Nephron (organoid): Measurements from ENCODE around the gene GALNT1.

Experiments used
- H3K27ac Mint-ChIP-seq, 3 experiments: 2 replicates each; pipeline ENCODE4 v1.8.0; 2020; ENCODE audit warnings: mixed read lengths in 3 of 3, mild to moderate bottlenecking in 2 of 3, moderate library complexity in 1 of 3
- H3K27me3 Mint-ChIP-seq: 2 replicates; pipeline ENCODE4 v1.8.0; 2021; ENCODE audit warnings: low read depth, mild to moderate bottlenecking, moderate library complexity, mixed read lengths
- H3K36me3 Mint-ChIP-seq: 2 replicates; pipeline ENCODE4 v1.8.0; 2020; ENCODE audit warnings: low read depth, mixed read lengths
- H3K4me1 Mint-ChIP-seq: 2 replicates; pipeline ENCODE4 v1.8.0; 2020; ENCODE audit warnings: mixed read lengths
- H3K4me3 Mint-ChIP-seq, 3 experiments: 2 replicates each; pipeline ENCODE4 v1.8.0; 2020; ENCODE audit warnings: mild to moderate bottlenecking in 3 of 3, mixed read lengths in 3 of 3, moderate library complexity in 2 of 3
- H3K9me3 Mint-ChIP-seq: 2 replicates; pipeline ENCODE4 v1.8.0; 2020; ENCODE audit warnings: mixed read lengths
- CTCF ChIP-seq, 3 experiments: fragments of 200-600 bp; sonication (generic); IDR thresholded peaks; one replicate each; pipeline ENCODE4 v1.5.0; 2021; ENCODE audit warnings: antibody characterized with exemption in 3 of 3; ENCODE audit not compliant: unreplicated experiment in 3 of 3

The GALNT1 gene

GRCh38 chr18:35578936-35579335 lies 2.6 kb upstream of the GALNT1 start:
- Mint-ChIP-seq H3K36me3 (peaks cover 5% of the 10 kb centered on the region), H3K4me1 (peaks cover 10% of the 10 kb centered on the region), H3K9me3 (peaks cover 10% of the 10 kb centered on the region), H3K27me3 (peaks cover 7% of the 10 kb centered on the region), H3K27ac (no peak overlapping the region), H3K4me3 (peak overlapping the region in 2 of 3 experiments; percentile 35 to 61)
- TF ChIP-seq CTCF (IDR thresholded peaks at IDR 0.05; ENCODE audit: unreplicated experiment in 3 of 3) = no peak

GRCh38 chr18:35580701-35581539 lies 620 bp upstream of the GALNT1 start:
- Mint-ChIP-seq H3K36me3 (peaks cover 24% of the 10 kb centered on the region), H3K9me3 (peaks cover 22% of the 10 kb centered on the region), H3K4me1 (peaks cover 10% of the 10 kb centered on the region), H3K27ac (peak overlapping the region; percentile 38 to 66 (median 58)), H3K4me3 (peak overlapping the region; percentile 83 to 85 (median 83)), H3K27me3 (peaks cover 7% of the 10 kb centered on the region)
- TF ChIP-seq CTCF (IDR thresholded peaks at IDR 0.05; ENCODE audit: unreplicated experiment in 3 of 3) = no peak

- H3K36me3 Mint-ChIP-seq = peaks cover 33% of the 10 kb centered on the region
- no peak for TF ChIP-seq CTCF (IDR thresholded peaks at IDR 0.05; ENCODE audit: unreplicated experiment in 3 of 3)
- H3K4me3 Mint-ChIP-seq = peak overlapping the region; percentile 83 to 91 (median 90)
These were observed 530 bp downstream of the GALNT1 start for GRCh38 chr18:35581898-35582641.

GRCh38 chr18:35582899-35583558 lies 1.5 kb downstream of the GALNT1 start:
- H3K27ac Mint-ChIP-seq = peak overlapping the region; percentile 71 to 94 (median 81)
- peaks cover 6% of the 10 kb centered on the region for H3K27me3 Mint-ChIP-seq
- peaks cover 43% of the 10 kb centered on the region for H3K36me3 Mint-ChIP-seq
- H3K4me1 Mint-ChIP-seq = peaks cover 10% of the 10 kb centered on the region
- no peak for TF ChIP-seq CTCF (IDR thresholded peaks at IDR 0.05; ENCODE audit: unreplicated experiment in 3 of 3)
- H3K9me3 Mint-ChIP-seq = peaks cover 34% of the 10 kb centered on the region
- H3K4me3 Mint-ChIP-seq = peak overlapping the region; percentile 83 to 91 (median 90)

More at GRCh38 chr18:35581898-35582641, 530 bp downstream of the GALNT1 start:
- Mint-ChIP-seq H3K9me3 (peaks cover 25% of the 10 kb centered on the region), H3K4me1 (peaks cover 10% of the 10 kb centered on the region), H3K27me3 (peaks cover 7% of the 10 kb centered on the region), H3K27ac (peak overlapping the region; percentile 71 to 94 (median 93))

GRCh38 chr18:35584735-35585134 lies 3.2 kb downstream of the GALNT1 start:
- Mint-ChIP-seq H3K4me3 (peak overlapping the region in 1 of 3 experiments; percentile 62), H3K27ac (no peak overlapping the region), H3K36me3 (peaks cover 57% of the 10 kb centered on the region), H3K4me1 (peaks cover 10% of the 10 kb centered on the region), H3K9me3 (peaks cover 48% of the 10 kb centered on the region), H3K27me3 (no peaks in the 10 kb centered on the region)
- TF ChIP-seq CTCF (IDR thresholded peaks at IDR 0.05; ENCODE audit: unreplicated experiment in 3 of 3) = no peak
